ENCODE results near the gene DPY19L3.
"Not testable (repeated sequence)": the region's sequence is repeated elsewhere in the genome, so short reads cannot be mapped to it uniquely, and the experiment has no call there.

Gene DPY19L3

GRCh38 chr19:32407004-32407992 lies 1.7 kb downstream of the DPY19L3 start:
- Mint-ChIP-seq H3K36me3 (peaks cover 5% of the 10 kb centered on the region), H3K27ac (peak overlapping the region; percentile 92), H3K4me3 (peak overlapping the region; percentile 79), H3K9me3 (no peaks in the 10 kb centered on the region), H3K27me3 (no peaks in the 10 kb centered on the region), H3K4me1 (peaks cover 8% of the 10 kb centered on the region)
- ATAC-seq = no peak

- ATAC-seq = no peak
- Mint-ChIP-seq H3K27me3 (no peaks in the 10 kb centered on the region), H3K27ac (no peak overlapping the region), H3K9me3 (no peaks in the 10 kb centered on the region), H3K4me3 (no peak overlapping the region), H3K4me1 (no peaks in the 10 kb centered on the region), H3K36me3 (peaks cover 42% of the 10 kb centered on the region)
Measured at GRCh38 chr19:32415246-32415645, 9.7 kb downstream of the DPY19L3 start.

GRCh38 chr19:32415669-32416068 lies 10.1 kb downstream of the DPY19L3 start:
- H3K36me3 Mint-ChIP-seq = peaks cover 42% of the 10 kb centered on the region
- H3K4me3 Mint-ChIP-seq = no peak overlapping the region
- H3K27ac Mint-ChIP-seq = no peak overlapping the region
- no peaks in the 10 kb centered on the region for H3K9me3 Mint-ChIP-seq
- H3K4me1 Mint-ChIP-seq = no peaks in the 10 kb centered on the region
- ATAC-seq = no peak
- H3K27me3 Mint-ChIP-seq = no peaks in the 10 kb centered on the region

GRCh38 chr19:32416749-32417456 lies 11.3 kb downstream of the DPY19L3 start:
- H3K27me3 Mint-ChIP-seq = no peaks in the 10 kb centered on the region
- peaks cover 38% of the 10 kb centered on the region for H3K36me3 Mint-ChIP-seq
- H3K27ac Mint-ChIP-seq = no peak overlapping the region
- no peak overlapping the region for H3K4me3 Mint-ChIP-seq
- H3K9me3 Mint-ChIP-seq = no peaks in the 10 kb centered on the region
- peaks cover 6% of the 10 kb centered on the region for H3K4me1 Mint-ChIP-seq
- no peak for ATAC-seq

DNA sequence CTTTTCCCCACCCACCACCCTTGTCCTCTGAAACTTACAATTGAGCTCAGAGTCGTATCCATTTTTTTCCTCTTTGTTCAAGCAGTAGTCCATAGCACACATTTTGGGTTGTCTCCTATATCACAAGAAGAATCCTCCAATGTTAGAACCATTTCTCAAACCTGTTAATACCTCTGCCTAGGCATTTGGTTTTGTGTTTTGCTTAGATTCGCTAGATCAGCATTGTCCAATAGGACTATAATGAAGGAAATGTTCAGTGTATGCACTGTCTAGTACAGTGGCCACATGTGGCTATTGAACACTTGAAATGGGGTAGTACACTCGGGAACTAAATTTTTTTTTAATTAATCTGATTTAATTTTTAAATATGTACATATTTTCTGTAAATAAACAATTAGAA lies 12.6 kb downstream of the DPY19L3 start:
- Mint-ChIP-seq H3K27ac (no peak overlapping the region), H3K4me1 (peaks cover 16% of the 10 kb centered on the region), H3K27me3 (no peaks in the 10 kb centered on the region), H3K9me3 (no peaks in the 10 kb centered on the region), H3K36me3 (peaks cover 48% of the 10 kb centered on the region), H3K4me3 (no peak overlapping the region)
- ATAC-seq = no peak

- no peak for ATAC-seq
- peaks cover 16% of the 10 kb centered on the region for H3K4me1 Mint-ChIP-seq
- H3K9me3 Mint-ChIP-seq = no peaks in the 10 kb centered on the region
- no peak overlapping the region for H3K4me3 Mint-ChIP-seq
- no peaks in the 10 kb centered on the region for H3K27me3 Mint-ChIP-seq
- H3K36me3 Mint-ChIP-seq = peaks cover 33% of the 10 kb centered on the region
- H3K27ac Mint-ChIP-seq = peak overlapping the region; percentile 40
Measured at GRCh38 chr19:32421589-32422361, 16.2 kb downstream of the DPY19L3 start.

- H3K4me1 Mint-ChIP-seq = peaks cover 16% of the 10 kb centered on the region
Measured at GRCh38 chr19:32422435-32422834, 16.9 kb downstream of the DPY19L3 start.

GRCh38 chr19:32423944-32424343 lies 18.4 kb downstream of the DPY19L3 start:
- H3K4me3 Mint-ChIP-seq, H3K27ac Mint-ChIP-seq, H3K27me3 Mint-ChIP-seq, H3K9me3 Mint-ChIP-seq, ATAC-seq: not testable (repeated sequence)
- Mint-ChIP-seq H3K36me3 (peaks cover 45% of the 10 kb centered on the region), H3K4me1 (peaks cover 16% of the 10 kb centered on the region)

More at GRCh38 chr19:32422435-32422834, 16.9 kb downstream of the DPY19L3 start:
- H3K4me3 Mint-ChIP-seq = no peak overlapping the region
- peak overlapping the region; percentile 40 for H3K27ac Mint-ChIP-seq
- no peaks in the 10 kb centered on the region for H3K9me3 Mint-ChIP-seq
- no peak for ATAC-seq
- H3K36me3 Mint-ChIP-seq = peaks cover 35% of the 10 kb centered on the region
- no peaks in the 10 kb centered on the region for H3K27me3 Mint-ChIP-seq

DNA sequence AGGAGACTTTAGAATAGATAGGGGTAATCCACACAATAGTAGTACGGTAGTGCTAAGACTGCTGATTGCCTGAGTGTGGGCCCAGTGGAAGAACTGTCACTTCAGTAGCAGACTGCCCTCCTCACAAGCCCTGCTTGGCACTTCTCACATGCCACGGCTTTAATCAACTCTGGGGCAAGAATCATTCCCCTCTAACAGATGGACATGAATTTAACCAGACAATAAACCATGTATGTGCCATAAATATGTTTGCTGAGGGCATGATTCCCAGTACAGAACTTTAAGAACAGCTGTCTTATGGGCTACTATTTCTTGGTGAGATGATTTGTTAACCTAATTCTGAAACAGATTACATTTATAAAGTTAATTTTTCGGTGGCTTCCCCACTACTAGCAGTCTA lies 22.0 kb downstream of the DPY19L3 start:
- ATAC-seq = no peak
- Mint-ChIP-seq H3K4me1 (peaks cover 3% of the 10 kb centered on the region), H3K9me3 (no peaks in the 10 kb centered on the region), H3K4me3 (no peak overlapping the region), H3K27ac (no peak overlapping the region), H3K36me3 (peaks cover 37% of the 10 kb centered on the region), H3K27me3 (no peaks in the 10 kb centered on the region)

DNA sequence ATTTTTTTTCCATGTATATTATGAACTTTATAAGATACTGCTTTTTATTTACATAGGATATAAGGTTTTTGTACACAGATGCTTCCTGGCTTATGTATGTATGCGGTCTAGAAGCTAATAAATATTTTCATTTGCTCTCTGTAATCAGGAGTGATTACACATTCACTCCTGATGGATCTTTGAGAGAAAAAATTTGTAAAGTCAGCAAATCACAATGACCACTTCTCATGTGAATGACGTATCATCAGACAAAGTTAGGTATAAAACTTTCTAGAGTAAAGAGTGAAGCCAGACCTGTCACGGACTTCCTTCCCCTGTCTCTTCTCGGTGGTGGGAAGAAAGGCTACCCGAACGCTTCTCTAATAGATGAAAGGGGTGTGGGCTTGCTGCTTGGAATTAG lies 31.1 kb downstream of the DPY19L3 start:
- ATAC-seq = no peak
- no peak overlapping the region for H3K4me3 Mint-ChIP-seq
- H3K27me3 Mint-ChIP-seq = no peaks in the 10 kb centered on the region
- no peak overlapping the region for H3K27ac Mint-ChIP-seq
- peaks cover 44% of the 10 kb centered on the region for H3K36me3 Mint-ChIP-seq
- H3K9me3 Mint-ChIP-seq = no peaks in the 10 kb centered on the region
- H3K4me1 Mint-ChIP-seq = no peaks in the 10 kb centered on the region

DNA sequence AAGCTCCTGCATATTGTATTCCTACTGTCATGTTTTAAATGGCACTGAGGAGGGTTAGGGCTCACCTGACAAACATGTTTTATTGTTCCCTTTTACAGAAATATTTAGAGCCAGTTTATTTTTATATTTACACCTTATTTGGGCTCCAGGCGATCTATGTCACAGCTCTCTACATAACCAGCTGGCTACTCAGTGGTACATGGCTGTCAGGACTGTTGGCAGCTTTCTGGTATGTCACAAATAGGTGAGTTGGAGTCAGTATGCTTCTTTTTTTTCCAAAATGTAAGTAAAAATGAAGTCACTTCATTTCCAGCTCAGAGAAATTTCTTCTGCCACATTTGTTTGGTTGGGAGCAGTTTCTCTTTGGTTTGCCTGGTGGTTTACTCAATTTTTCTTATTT lies 31.5 kb downstream of the DPY19L3 start:
- Mint-ChIP-seq H3K27ac (no peak overlapping the region), H3K4me1 (no peaks in the 10 kb centered on the region), H3K36me3 (peaks cover 44% of the 10 kb centered on the region), H3K9me3 (no peaks in the 10 kb centered on the region), H3K4me3 (no peak overlapping the region), H3K27me3 (no peaks in the 10 kb centered on the region)
- ATAC-seq = no peak

DNA sequence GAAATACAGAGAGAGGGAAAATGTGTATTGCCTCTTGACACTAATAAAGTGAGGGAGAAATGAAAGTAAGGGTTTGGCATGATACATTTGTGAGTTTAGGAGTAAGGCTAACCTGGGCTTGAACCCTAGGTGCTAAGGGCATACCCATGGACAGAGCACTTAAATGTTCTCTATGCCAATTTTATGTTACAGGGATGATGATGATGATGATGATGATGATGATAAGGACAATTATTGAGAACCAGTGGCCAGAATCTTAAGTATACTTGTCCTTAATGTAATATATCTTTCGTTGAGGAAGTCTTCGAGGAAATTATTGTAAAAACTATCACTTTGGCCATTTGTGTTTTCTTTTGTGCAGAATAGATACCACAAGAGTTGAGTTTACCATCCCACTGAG lies 33.2 kb downstream of the DPY19L3 start:
- no peak overlapping the region for H3K4me3 Mint-ChIP-seq
- H3K36me3 Mint-ChIP-seq = peaks cover 37% of the 10 kb centered on the region
- no peaks in the 10 kb centered on the region for H3K4me1 Mint-ChIP-seq
- H3K9me3 Mint-ChIP-seq = no peaks in the 10 kb centered on the region
- ATAC-seq = no peak
- H3K27me3 Mint-ChIP-seq = no peaks in the 10 kb centered on the region
- H3K27ac Mint-ChIP-seq = no peak overlapping the region

GRCh38 chr19:32442650-32443049 lies 37.1 kb downstream of the DPY19L3 start:
- no peaks in the 10 kb centered on the region for H3K9me3 Mint-ChIP-seq
- H3K36me3 Mint-ChIP-seq = peaks cover 35% of the 10 kb centered on the region
- no peaks in the 10 kb centered on the region for H3K4me1 Mint-ChIP-seq
- no peak overlapping the region for H3K4me3 Mint-ChIP-seq
- no peak for ATAC-seq
- no peak overlapping the region for H3K27ac Mint-ChIP-seq
- H3K27me3 Mint-ChIP-seq = no peaks in the 10 kb centered on the region

DNA sequence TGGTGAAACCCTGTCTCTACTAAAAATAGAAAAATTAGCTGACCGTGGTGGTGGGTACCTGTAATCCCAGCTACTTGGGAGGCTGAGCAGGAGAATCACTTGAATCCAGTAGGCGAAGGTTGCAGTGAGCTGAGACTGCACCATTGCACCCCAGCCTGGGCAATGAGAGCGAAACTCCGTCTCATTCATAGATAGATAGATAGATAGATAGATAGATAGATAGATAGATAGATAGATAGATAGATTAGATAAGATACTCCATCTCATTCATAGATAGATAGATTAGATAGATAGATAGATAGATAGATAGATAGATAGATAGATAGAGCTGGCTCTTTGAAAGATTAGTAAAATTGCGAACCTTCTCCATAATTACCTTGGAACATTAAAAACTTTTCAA lies 42.0 kb downstream of the DPY19L3 start:
- H3K27ac Mint-ChIP-seq, H3K4me3 Mint-ChIP-seq, H3K27me3 Mint-ChIP-seq, H3K9me3 Mint-ChIP-seq, ATAC-seq: not testable (repeated sequence)
- peaks cover 30% of the 10 kb centered on the region for H3K36me3 Mint-ChIP-seq
- H3K4me1 Mint-ChIP-seq = peaks cover 13% of the 10 kb centered on the region

GRCh38 chr19:32448026-32448425 lies 42.5 kb downstream of the DPY19L3 start:
- Mint-ChIP-seq H3K27ac (no peak overlapping the region), H3K36me3 (peaks cover 30% of the 10 kb centered on the region), H3K27me3 (no peaks in the 10 kb centered on the region), H3K9me3 (no peaks in the 10 kb centered on the region), H3K4me1 (peaks cover 13% of the 10 kb centered on the region), H3K4me3 (no peak overlapping the region)
- ATAC-seq = no peak

Measured in stimulated activated memory B cell treated with anti-CD40 and anti-IgM and Interleukin-4, amounts not matched to agents 10 μg/mL and 1 μg/mL and 100 μg/mL, for 72 hours (primary cell).